ENCODE measurements around the gene COPS8.
A peak's percentile ranks its signal among the peaks of the same experiment; 100 is the strongest.

The COPS8 gene
- 25.9 to 56.6 (median 41.4) reads per million in 17 experiments for total RNA-seq

DNA sequence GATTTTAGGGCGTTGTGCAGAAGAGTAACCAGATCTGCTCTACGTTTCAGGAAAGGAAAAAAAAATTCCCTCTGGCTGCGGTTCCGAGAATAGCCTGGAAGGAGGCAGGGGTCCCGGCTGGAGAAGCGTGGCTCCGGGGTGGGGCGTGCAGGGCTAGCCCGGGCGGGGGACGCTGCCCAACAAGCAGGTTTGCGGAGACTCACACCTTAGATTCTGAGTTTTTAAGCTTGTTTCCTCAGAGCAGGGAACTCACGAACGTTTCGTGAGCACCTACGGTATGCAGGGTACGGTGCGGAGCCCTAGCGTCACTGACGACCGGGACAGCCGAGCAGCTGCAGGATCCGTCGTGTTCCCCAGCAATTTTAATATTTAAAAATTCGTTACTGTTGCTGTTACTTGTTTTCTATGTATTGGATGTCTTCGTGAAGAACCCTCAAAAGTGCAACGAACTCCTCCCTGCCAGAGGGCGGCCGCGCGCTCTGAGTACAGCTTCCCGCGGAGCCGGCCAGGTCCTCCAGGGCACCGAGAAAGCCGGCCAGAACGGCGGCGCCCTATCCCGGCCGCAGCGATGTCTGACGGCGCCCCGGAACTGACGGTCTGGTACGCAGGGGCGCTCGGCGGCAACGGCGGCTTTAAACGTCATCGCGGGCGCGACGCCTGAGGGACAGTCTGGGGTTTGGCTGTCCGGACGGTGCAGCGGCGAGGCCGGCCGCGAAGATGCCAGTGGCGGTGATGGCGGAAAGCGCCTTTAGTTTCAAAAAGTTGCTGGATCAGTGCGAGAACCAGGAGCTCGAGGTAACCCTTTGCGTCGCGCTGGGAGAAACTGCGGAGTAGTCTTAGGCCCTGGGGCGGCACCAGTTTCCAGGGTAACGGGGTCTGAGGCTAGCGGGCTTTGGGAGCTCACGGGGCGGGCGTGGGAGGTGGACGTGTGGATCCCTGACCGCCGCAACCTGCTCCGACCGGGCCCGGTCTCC lies at the start of gene COPS8:
TSS of gene COPS8 (plus strand) at position 642 of the 974 bp plus-strand sequence. CDS start at position 718, 76 bp downstream.
- DNase-seq = peak; percentile 96 to 98 (median 98)

DNA sequence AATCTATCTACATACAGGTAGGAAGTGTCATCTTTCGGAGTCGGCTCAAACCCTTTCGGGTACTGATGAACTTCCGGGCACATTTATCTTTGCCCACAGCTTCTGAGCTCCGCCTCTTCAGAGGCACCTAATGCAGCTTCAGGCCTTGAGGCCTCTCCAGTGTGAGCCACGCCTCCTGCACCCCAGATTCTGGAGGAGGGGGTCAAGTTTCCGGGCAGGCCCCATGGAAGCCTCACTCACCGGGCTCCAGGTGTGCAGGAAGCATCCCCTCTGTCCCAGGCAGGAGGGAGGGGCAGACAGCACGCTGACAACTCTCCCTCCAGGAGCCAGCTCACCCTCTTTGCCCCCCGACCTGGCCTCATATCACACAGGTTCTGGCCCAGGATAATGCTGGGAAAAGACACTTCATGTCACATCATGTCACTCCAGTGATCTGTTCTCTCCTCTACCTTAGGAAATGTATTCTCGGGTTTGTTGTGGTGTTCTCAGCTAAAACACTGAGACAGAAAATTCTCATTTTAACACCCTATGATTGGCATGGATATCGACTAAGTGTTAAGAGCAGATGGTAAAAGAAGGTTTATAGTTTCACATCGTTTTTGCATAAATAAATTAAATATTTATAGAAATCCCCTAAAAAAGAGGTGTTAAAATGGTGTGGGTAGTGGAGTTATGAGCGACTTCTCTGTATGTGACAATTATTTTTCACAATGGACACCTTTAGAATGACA lies 46.2 kb upstream of the COPS8 start:
- DNase-seq = no peak

DNA sequence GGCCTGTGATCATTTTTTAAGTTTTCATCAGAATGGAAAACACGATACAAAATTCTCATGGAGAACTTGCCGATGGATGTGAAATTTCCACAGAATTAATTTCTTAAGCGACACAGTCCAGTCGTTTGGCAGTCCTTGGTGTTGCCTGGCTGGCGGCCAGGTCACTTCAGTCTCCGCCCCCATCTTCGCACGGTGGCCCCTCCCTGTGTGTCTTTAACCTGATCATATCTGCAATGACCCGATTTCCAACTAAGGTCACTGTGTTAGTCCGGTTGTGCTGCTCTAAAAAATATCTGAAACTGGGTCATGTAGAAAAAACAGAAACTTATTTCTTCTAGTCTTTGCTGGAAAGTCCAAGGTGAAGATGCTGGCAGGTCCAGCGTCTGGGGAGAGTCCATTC lies 44.5 kb upstream of the COPS8 start:
- no peak for DNase-seq

DNA sequence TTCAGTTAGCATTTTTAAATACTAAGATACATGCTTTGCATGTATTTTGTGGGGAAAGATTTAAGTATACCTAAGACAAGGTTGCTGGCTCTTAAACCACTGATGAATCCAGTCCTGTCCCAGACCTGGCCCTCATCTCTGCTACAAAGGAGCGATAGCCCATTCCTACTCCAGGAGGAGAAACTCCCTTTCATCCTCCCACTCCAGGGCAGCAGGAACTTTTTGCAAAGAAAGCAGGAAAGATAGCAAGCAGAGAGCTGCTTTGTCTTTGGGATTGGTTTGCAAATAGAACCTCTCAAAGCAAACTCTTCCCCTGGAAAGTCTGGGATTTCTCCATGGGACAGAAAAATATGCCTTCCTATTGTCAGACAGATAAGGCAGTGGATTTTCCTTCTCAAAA lies 43.6 kb upstream of the COPS8 start:
- no peak for DNase-seq

DNA sequence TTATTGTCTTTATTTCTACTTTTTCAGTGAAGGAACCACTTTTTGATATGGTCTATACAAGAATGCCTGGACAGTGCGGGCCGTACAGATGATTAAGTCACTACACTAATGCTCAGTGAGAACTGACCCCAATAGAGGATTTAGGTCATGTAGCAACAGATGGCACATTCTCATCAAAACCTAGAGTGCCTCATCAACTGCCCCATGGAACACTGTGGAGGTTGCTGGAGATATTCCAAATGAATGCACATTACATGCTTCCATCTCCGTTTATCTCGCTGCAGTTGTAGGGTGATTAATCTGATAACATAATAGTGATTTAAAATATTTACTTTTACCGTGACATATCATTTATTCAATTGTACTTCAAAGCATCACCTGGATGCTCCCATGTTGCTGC lies 41.8 kb upstream of the COPS8 start:
- DNase-seq = no peak

DNA sequence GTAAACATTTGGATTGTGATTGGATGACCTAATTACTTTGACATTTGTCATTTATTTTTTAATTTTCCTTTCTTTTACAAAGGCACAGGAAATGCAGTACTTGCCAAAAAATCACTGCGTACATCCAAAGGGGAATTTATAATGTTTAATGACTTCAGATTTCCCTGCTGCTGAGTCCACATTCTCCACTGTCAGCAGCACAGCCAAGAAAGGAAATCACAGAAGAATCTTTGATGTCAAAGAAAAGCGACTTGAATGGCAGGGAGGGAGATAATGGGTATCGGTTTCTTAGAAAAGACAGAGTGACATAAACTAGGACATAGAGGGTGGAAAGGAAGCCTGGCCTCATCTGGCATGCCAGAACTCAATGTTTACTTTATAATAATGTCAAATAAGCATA lies 41.4 kb upstream of the COPS8 start:
- no peak for DNase-seq

DNA sequence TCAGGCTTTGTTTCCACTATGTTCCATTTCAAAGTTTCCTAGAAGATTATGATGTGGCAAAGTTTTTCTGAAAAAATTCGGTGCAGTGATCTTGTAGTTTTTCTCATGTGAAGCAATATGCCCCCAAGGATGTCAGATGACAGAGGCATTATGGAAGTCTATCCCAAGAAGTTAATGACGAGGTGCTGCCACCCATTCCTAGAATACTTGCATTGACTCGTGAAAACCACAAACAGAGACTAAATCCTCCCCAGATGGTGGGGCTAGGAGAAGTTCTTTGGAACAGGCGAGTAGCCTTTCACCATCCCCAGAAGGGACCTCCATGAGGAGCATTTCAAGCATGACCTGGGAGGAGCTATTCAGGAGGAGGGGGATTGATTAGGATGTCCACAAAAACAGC lies 40.2 kb upstream of the COPS8 start:
- no peak for DNase-seq

DNA sequence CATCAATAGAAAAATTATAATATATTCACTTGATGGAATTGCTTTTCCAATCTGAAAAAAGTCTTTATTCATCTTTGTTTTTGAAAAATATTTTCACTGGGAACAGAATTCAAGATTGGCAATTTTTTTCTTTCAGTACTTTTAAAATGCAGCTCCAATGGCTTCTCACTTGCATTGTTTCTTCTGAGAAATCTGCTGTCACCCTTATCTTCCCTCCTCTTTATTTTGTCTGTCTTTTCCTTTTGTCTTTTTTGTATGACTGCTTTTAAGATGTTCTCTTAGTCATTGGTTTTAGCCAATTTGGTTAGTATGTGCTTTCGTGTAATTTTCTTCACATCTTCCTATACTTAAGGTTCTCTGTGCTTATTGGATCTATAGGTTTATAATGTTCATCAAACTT lies 37.1 kb upstream of the COPS8 start:
- DNase-seq = no peak

DNA sequence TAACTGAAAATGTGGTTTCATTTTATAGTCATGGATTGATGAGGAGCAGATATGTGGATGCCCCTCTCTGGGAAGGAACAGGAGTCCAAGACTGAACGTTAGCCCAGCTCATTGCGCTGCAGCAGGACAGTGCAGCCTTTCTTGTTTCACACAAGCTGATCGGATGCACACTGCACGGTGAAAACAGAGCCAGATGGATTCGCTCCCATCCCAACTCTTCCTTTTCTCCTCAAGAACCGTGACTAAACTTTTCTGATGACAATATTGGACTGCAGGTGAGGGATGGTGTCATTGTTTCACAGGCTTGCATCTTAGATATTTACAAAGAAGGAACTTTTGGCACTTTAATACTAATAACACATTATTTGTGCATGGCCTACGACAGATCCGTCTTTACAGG lies 33.8 kb upstream of the COPS8 start:
- no peak for DNase-seq

DNA sequence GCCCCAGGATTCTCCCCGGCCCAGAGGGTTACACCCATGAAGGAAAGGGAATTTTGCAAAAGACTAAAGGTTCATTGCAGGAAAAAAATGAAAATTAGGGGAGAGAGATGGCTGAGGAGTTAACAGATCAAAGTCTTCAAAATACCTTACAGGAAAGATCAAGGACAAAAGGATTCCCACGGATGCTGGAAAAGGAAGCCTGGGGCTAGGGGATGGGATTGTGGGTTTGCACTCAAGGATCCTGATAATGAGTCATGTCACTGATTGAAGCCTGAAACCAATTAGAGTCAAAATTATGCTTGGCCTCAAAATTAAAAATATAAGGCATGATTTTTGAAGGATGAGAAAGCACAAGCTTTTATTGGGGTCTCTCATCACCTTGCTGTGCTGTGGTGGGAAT lies 32.6 kb upstream of the COPS8 start:
- DNase-seq = no peak

DNA sequence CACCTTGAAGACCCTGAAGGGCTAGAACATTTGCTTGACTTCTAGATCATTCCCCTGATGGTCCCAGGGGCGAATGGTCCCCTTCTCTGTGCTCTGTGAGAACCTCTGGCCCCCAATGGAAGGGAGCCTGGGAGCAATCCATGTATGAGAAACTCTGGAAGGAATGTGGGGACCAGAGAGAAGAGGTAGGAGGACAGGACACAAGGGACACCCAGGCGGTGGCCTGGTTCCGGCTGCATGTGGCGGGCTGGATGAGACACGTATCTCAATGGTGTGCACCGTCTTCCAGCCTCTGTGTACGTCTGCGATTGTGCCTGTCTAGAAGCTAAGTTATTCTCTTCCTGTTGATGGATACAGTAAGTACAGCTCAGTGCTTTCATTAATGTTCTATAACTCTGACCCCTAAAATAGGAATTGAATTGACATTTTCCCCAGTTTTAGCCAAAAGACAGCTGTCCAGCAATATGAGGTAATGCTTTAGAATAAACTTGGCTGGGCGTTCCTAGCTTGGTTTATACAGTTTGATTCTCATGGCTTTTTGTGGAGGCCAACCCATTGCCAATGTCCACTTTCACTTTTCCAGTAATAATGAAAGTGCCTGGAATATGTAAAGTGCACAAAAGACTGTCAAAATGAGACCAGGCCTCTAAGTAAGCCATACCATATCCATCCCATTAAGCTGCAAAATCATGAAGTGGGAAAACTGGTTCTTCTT lies 30.1 kb upstream of the COPS8 start:
- DNase-seq = no peak

DNA sequence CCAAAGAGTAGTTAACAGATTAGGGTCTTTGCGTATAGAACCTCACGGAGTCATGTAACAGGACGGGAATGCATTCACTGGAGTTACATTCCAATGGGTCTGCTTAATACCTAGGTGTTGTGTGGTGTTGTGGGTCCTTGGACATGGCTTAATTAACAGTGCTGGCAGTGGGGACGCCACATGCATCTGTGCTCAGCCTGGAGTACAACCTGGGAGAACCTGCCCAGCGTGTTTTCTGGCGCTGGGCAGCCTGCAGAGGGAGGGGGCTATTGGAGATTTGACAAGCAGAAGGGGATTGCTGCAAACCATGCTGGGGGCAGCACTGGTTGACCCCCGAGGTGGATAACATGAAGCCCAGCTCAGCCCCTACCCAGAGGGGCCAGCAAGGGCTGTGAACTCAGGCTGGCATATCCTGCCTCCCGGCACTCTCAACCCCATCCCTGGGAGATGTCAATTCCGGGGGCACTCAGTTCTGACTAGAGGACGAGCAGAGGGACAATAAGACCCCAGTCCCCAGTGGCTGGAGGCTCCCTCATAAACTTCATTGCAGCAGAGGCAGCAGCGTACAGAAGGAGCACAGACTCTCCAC lies 29.3 kb upstream of the COPS8 start:
- DNase-seq = no peak

DNA sequence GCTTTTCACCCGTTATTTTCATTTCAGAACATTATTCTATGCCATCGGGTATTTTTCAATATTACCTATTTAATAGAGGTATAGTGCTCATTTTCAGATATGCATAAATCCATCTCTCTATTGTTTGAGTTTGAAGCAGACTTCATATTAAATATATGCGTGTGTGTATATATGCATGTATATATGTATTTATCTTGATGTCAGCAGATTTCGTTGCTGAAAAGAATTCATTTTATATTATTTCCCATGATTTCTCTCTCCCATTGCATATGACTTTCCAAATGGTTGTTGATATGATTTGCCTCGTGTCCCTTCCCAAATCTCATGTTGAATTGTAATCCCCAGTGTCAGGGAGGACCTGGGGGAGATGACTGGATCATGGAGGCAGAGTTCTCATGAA lies 28.6 kb upstream of the COPS8 start:
- DNase-seq = no peak

DNA sequence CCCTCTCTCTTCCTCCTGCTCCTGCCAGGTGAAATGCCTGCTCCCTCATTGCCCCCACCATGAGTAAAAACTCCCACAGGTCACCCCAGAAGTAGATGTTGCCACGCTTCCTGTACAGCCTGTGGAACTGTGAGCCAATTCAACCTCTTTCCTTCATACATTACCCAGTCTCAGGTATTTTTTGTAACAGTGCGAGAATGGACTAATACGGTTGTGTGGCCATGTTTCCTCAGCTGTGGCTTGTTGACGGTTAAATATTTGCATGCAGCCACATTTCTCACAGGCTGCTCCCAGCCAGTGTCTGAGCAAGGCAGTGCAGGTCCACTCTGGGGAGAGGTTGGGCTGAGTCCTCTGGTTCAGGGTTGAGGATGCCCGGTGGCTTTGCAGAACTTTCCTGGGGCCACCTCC lies 27.8 kb upstream of the COPS8 start:
- DNase-seq = no peak

DNA sequence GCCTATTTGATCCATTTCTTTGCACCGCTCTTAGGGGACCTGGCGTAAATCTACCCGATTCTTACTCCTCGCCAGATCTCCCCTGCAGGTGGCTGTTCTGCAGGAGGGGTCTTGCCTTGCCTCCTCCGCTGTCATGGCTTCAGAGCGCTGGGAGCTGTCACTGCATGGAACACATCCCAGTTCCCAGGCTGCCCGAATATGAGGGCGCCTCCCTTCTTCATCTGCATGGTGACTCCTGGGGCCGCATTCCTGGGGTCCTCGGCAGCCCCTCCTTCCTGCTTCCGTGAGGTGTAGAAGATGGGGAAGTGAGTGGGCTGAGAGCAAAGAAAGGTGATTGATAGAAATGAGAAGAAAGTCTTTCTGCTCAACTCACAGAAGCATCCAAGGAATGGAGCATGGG lies 27.3 kb upstream of the COPS8 start:
- no peak for DNase-seq

DNA sequence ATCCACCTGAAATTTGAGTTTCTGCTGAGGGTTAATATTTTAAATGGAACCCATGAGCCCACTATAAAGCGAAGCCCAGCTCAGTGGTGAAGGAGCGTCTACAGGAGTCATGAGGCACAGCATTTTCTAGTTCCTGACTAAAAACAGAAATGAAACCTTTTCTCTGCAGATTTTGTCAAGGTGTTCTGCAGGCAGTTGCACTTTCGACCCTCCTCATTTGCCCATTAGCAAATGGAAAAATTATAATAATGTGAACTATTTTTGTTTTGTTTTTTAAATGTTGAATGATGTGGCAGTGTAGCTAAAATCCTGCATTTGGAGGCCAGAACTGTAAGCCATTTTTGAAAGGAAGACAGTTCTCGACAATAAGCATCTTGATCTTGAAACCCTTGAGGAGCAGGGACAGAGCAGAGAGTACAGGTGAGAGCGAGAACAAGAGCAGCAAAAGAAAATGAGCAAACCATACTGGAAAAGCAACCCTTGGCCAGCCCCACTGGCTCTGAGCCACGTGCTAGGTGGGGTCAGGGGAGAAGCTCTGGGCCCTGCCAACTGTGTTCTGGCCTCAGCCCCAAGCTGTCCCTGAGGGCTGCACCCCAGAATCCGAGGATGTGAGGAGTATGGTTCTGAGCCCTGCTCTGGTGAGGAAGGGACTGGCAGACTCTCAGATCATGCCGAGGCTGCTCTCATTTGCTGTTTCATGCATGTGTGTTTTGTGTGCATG lies 26.4 kb upstream of the COPS8 start:
- no peak for DNase-seq

DNA sequence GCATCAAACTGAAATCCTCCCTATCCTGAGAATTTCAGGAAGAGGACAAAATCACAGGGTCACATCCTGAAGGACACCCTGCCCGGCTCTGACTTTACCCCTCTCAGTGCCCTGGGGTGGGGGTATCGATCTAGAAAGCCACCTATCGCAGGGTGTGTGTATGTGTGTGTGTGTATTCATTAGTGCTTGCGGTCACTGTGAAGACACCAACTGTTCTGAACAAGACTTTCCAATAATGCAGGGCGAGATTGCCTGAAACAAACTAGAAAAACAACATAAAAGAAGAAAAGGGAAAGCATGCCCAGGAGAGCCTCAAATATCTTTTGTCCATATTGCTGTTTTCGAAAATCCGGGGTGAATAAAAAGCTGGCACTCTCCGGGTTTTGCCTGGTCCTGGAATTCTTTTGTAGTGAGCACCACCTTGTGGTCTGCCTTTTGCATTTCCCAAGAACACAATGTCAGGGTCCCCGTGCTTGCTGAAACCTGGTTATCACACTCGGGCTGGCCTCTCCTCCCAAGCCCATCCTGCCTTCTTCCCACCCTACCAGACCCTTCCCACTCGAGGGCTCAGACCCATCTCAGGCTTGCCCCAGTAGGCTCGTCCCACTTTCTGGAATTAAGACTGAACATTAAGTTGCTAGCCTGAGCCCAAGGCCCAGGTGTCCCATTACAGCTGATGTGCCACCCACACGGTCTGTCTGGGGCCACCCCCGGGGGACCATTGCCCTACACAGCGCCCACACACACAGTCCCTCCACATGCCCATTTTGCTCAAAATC lies 25.0 kb upstream of the COPS8 start:
- peak; percentile 55 to 68 (median 63) for DNase-seq

DNA sequence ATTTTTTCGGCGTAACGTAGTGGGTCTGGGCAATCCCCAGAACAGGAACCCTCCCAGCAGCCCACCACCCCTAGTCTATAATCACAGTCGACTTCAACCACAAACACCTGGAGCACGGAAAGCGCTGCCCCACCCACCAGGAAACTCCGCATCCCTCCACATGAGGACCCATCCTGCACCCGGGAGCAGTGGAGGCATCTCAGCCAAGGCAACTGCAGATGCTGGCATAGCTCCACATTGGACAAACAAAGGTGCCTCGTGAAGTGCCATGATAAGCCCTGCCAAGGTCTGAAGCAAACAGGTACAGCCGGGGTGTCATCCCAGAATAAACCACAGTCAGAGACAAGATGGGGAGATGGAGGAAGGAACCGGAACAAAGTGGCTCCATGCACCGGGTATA lies 24.3 kb upstream of the COPS8 start:
- DNase-seq = no peak

DNA sequence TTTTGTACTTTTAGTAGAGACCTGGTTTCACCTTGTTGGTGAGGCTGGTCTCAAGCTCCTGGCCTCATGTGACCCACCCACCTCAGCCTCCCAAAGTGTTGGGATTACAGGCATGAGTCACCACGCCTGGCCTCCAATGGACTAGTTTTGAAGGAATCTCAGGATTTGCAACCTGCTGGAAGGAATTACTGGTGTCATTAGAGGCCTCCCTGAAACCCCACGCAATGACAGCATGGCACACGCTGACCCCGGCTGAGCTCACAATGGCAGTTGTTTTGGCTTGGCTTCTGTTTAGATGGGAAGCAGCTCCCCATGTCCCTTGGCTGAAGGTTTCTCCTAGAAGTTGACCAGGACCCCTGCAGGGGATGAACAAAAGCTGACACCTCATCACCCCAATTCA lies 23.1 kb upstream of the COPS8 start:
- DNase-seq = no peak

DNA sequence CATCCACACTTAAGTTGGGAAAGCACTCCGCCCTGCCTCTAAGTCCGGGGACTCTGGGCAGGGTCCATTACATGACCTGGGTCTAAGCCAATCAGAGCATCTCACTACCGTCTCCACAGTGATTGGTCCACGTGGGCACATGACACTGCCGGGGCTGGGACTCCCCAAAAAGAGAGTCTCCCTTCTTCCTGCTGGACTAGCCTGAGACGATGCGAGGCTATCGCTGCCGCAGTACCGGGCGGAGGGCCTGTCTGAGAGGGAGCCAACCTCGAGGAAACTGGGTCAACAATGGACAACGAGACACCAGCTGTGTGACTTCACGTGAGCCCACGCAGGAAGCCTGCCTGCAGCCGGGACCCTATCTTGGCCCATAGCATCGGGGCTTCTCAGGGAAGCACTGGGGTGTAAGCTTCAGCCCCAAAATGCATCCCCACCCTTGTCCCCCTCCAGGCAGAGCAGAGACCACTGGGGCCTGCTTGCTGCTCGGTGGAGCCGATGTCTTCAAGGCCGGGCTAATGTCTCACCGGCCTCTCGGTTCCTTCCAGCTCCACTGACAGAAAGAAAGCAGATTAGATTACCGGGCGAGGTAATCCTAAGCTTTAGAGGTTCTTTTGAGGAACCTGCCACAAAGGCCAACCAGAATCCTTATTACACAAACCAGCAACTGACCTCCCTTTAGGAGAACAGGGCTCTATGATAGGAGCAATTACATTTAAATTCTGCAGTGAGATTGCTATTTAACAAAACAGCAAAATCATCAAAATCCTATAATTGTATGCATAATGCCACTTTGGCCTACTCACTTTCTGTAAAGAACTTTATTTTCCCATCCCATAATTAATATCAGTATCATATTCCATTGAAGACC lies 21.3 kb upstream of the COPS8 start:
- peak in 2 of 4 experiments; percentile 16 for DNase-seq
